H1 (cell line): ENCODE results near the gene WNT5A. TPM values are rescaled to one million over a fixed set of nuclear protein-coding genes. Genes with fewer than 3 reads are reported as not detected.

Experiments used
- CTCF ChIA-PET: fragments of 300-600 bp; sonication (Branson Sonifier 250); formaldehyde crosslinking; loops from one replicate; lab custom pipeline; 2021; ENCODE audit not compliant: partially characterized antibody; lab: Charles Lee
- POLR2A ChIA-PET: fragments of 300-600 bp; sonication (Branson Sonifier 250); formaldehyde crosslinking; loops from one replicate; lab custom pipeline; 2021; ENCODE audit warnings: inconsistent platforms; ENCODE audit not compliant: partially characterized antibody; lab: Charles Lee
- DNase-seq, 2 experiments: peaks; one replicate each; pipeline versions ENCODE4 v3.0.0 to v3.0.0-alpha.2; 2010 to 2022; ENCODE audit warnings: low spot score in 2 of 2, low read depth in 1 of 2, mixed read lengths in 1 of 2
- FAIRE-seq: peaks from 2 replicates; lab custom pipeline; 2011; peaks lifted over from hg19 to GRCh38; lab: Jason Lieb, UNC
- H2AFZ ChIP-seq: 2 replicates; pipeline ENCODE4 v1.8.1; 2012; ENCODE audit warnings: low read length, inconsistent platforms
- H2AK5ac ChIP-seq: 2 replicates; pipeline ENCODE4 v1.6.1; 2013; ENCODE audit warnings: low read depth, low read length
- H2BK120ac ChIP-seq: replicated peaks from 2 replicates; pipeline ENCODE3; 2013; ENCODE audit warnings: low read depth, low read length, inconsistent platforms
- H2BK12ac ChIP-seq: 2 replicates; pipeline ENCODE4 v1.6.1; 2013; ENCODE audit warnings: low read depth, low read length
- H2BK15ac ChIP-seq: 2 replicates; pipeline ENCODE4 v1.6.1; 2013; ENCODE audit warnings: low read length
- H2BK20ac ChIP-seq: 2 replicates; pipeline ENCODE4 v1.6.1; 2013; ENCODE audit warnings: low read length
- H2BK5ac ChIP-seq: 2 replicates; pipeline ENCODE4 v1.6.1; 2013; ENCODE audit warnings: low read depth, low read length
- H3K14ac ChIP-seq: 2 replicates; pipeline ENCODE4 v1.6.1; 2013; ENCODE audit warnings: inconsistent platforms; ENCODE audit not compliant: insufficient read length
- H3K18ac ChIP-seq: 2 replicates; pipeline ENCODE4 v1.6.1; 2013; ENCODE audit warnings: low read length; ENCODE audit errors: extremely low read depth
- H3K23ac ChIP-seq: 2 replicates; pipeline ENCODE4 v1.6.1; 2013; ENCODE audit warnings: inconsistent platforms; ENCODE audit not compliant: insufficient read length
- H3K23me2 ChIP-seq: 2 replicates; pipeline ENCODE4 v1.6.1; 2013; ENCODE audit warnings: low read depth, low read length
- H3K27ac ChIP-seq: 2 replicates; pipeline ENCODE4 v1.6.1; 2011; ENCODE audit warnings: low read depth, low read length, inconsistent platforms
- H3K27me3 ChIP-seq, 4 experiments: replicated peaks in 1 of 4; 1 replicate in 1 of 4; 2 replicates in 3 of 4; pipeline versions ENCODE4 v1.6.1 to v1.8.1; 2011 to 2013; ENCODE audit warnings: low read length in 3 of 4, mild to moderate bottlenecking in 3 of 4, inconsistent platforms in 2 of 4, mixed read lengths in 2 of 4, moderate library complexity in 1 of 4; ENCODE audit not compliant: control insufficient read depth in 3 of 4, insufficient read depth in 3 of 4; ENCODE audit errors: extremely low read depth in 1 of 4
- H3K36me3 ChIP-seq, 4 experiments: 2 replicates each; pipeline versions ENCODE4 v1.6.1 to v1.8.1; 2011 to 2013; ENCODE audit warnings: mild to moderate bottlenecking in 4 of 4, low read length in 3 of 4, moderate library complexity in 2 of 4, control low read depth in 1 of 4, inconsistent platforms in 1 of 4; ENCODE audit not compliant: insufficient read depth in 4 of 4, control insufficient read depth in 2 of 4
- H3K4ac ChIP-seq: replicated peaks from 2 replicates; pipeline ENCODE3; 2013; ENCODE audit warnings: low read length, low read depth, mixed read lengths, inconsistent platforms; ENCODE audit not compliant: insufficient read length
- H3K4me1 ChIP-seq, 4 experiments: replicated peaks in 1 of 4; 1 replicate in 1 of 4; 2 replicates in 3 of 4; pipeline versions ENCODE4 v1.6.1 to v1.8.1; 2011 to 2013; ENCODE audit warnings: low read length in 3 of 4, inconsistent platforms in 2 of 4, mixed read lengths in 1 of 4; ENCODE audit not compliant: insufficient read depth in 4 of 4, control insufficient read depth in 3 of 4
- H3K4me2 ChIP-seq, 2 experiments: 2 replicates each; pipeline versions ENCODE4 v1.6.1 to v1.8.1; 2011 to 2013; ENCODE audit warnings: low read depth in 2 of 2, low read length in 2 of 2, control low read depth in 1 of 2, inconsistent platforms in 1 of 2, mild to moderate bottlenecking in 1 of 2; ENCODE audit not compliant: insufficient read depth in 1 of 2
- H3K4me3 ChIP-seq, 4 experiments: fragments of 200-600, 300-600 bp in 1 of 4; sonication (generic), shearing (Covaris generic), sonication (Bioruptor Twin) in 1 of 4; 2 replicates each; pipeline versions ENCODE4 v1.5.1 to v1.8.1; 2011 to 2016; ENCODE audit warnings: low read length in 4 of 4, low read depth in 3 of 4, control low read depth in 2 of 4, inconsistent platforms in 2 of 4, mild to moderate bottlenecking in 2 of 4, mixed read lengths in 1 of 4, moderate library complexity in 1 of 4; ENCODE audit not compliant: insufficient read depth in 2 of 4; ENCODE audit errors: extremely low read depth in 1 of 4
- H3K56ac ChIP-seq: replicated peaks from 2 replicates; pipeline ENCODE3; 2013; ENCODE audit warnings: low read depth, mild to moderate bottlenecking, mixed read lengths, low read length, inconsistent platforms; ENCODE audit not compliant: insufficient read length
- H3K79me1 ChIP-seq: 2 replicates; pipeline ENCODE4 v1.6.1; 2013; ENCODE audit warnings: low read depth, low read length, control low read depth
- H3K79me2 ChIP-seq, 2 experiments: 2 replicates each; pipeline versions ENCODE4 v1.6.1 to v1.8.1; 2012 to 2013; ENCODE audit warnings: low read length in 2 of 2, mild to moderate bottlenecking in 2 of 2, inconsistent platforms in 1 of 2; ENCODE audit not compliant: insufficient read depth in 2 of 2, control insufficient read depth in 1 of 2
- H3K9ac ChIP-seq, 4 experiments: replicated peaks in 1 of 4; 1 replicate in 1 of 4; 2 replicates in 3 of 4; pipeline versions ENCODE4 v1.6.1 to v1.8.1; 2011 to 2013; ENCODE audit warnings: low read depth in 3 of 4, low read length in 3 of 4, control low read depth in 2 of 4, mild to moderate bottlenecking in 2 of 4, moderate library complexity in 2 of 4, inconsistent platforms in 1 of 4; ENCODE audit errors: extremely low read depth in 1 of 4
- H3K9me3 ChIP-seq, 2 experiments: 2 replicates each; pipeline versions ENCODE4 v1.6.1 to v1.8.1; 2012 to 2013; ENCODE audit warnings: mild to moderate bottlenecking in 2 of 2, moderate library complexity in 2 of 2, control low read depth in 1 of 2, inconsistent platforms in 1 of 2, low read depth in 1 of 2, low read length in 1 of 2, mixed read lengths in 1 of 2; ENCODE audit not compliant: insufficient read depth in 2 of 2
- H4K20me1 ChIP-seq, 2 experiments: replicated peaks in 1 of 2; 2 replicates each; pipeline versions ENCODE3 to v1.8.1; 2011 to 2013; ENCODE audit warnings: inconsistent platforms in 2 of 2, low read length in 2 of 2, mild to moderate bottlenecking in 1 of 2; ENCODE audit not compliant: insufficient read depth in 2 of 2, control insufficient read depth in 1 of 2
- H4K5ac ChIP-seq: 2 replicates; pipeline ENCODE4 v1.6.1; 2013; ENCODE audit warnings: low read length, low read depth, mixed read lengths, inconsistent platforms; ENCODE audit not compliant: insufficient read length
- H4K8ac ChIP-seq: 2 replicates; pipeline ENCODE4 v1.8.0; 2013; ENCODE audit warnings: mild to moderate bottlenecking, moderate library complexity, low read length, inconsistent platforms; ENCODE audit not compliant: insufficient read depth; ENCODE audit errors: extremely low read depth
- H4K91ac ChIP-seq: replicated peaks from 2 replicates; pipeline ENCODE3; 2013; ENCODE audit warnings: low read length, mixed read lengths, inconsistent platforms; ENCODE audit not compliant: insufficient read length
- CHD2 ChIP-seq: IDR thresholded peaks from 2 replicates; pipeline ENCODE4 v1.6.1; 2012; ENCODE audit warnings: low read length, improper control_type of control experiment
- EGR1 ChIP-seq: IDR thresholded peaks from 2 replicates; pipeline ENCODE4 v1.6.1; 2011; ENCODE audit warnings: low read depth, low read length, borderline replicate concordance
- EP300 ChIP-seq, 2 experiments: IDR thresholded peaks; 1 replicate in 1 of 2; 2 replicates in 1 of 2; pipeline ENCODE4 v1.6.1; 2011 to 2012; ENCODE audit warnings: low read depth in 2 of 2, low read length in 2 of 2, mild to moderate bottlenecking in 2 of 2, borderline replicate concordance in 1 of 2, inconsistent platforms in 1 of 2, moderate library complexity in 1 of 2
- GABPA ChIP-seq: IDR thresholded peaks from 2 replicates; pipeline ENCODE4 v1.6.1; 2011; ENCODE audit warnings: mild to moderate bottlenecking, low read length, moderate library complexity, borderline replicate concordance; ENCODE audit not compliant: insufficient read depth
- MAFK ChIP-seq: IDR thresholded peaks from 2 replicates; pipeline ENCODE4 v1.6.1; 2012; ENCODE audit warnings: low read depth, mild to moderate bottlenecking, improper control_type of control experiment, low read length
- RAD21 ChIP-seq, 2 experiments: IDR thresholded peaks in 1 of 2; conservative IDR thresholded peaks in 1 of 2; 2 replicates each; pipeline ENCODE4 v1.6.1; 2011; ENCODE audit warnings: low read depth in 2 of 2, low read length in 2 of 2, improper control_type of control experiment in 1 of 2, inconsistent platforms in 1 of 2, mild to moderate bottlenecking in 1 of 2, moderate library complexity in 1 of 2
- SAP30 ChIP-seq: fragments of 300-600 bp; sonication (generic); IDR thresholded peaks from 2 replicates; pipeline ENCODE4 v1.7.1; 2012; ENCODE audit warnings: low read length, moderate library complexity, mild to moderate bottlenecking, inconsistent platforms; ENCODE audit not compliant: insufficient read depth, insufficient replicate concordance
- SIRT6 ChIP-seq: IDR thresholded peaks from one replicate; pipeline ENCODE4 v1.7.1; 2012; ENCODE audit warnings: low read length, inconsistent platforms
- SUZ12 ChIP-seq: fragments of 200-600 bp; sonication (generic); IDR thresholded peaks from 2 replicates; pipeline ENCODE4 v1.6.1; 2012; ENCODE audit warnings: mild to moderate bottlenecking, inconsistent platforms, low read length, moderate library complexity, mixed read lengths
- TAF1 ChIP-seq: IDR thresholded peaks from 2 replicates; pipeline ENCODE4 v1.6.1; 2011; ENCODE audit warnings: mild to moderate bottlenecking, low read depth, low read length
- TBP ChIP-seq: IDR thresholded peaks from 2 replicates; pipeline ENCODE4 v1.6.1; 2011; ENCODE audit warnings: low read depth, low read length, improper control_type of control experiment
- TCF12 ChIP-seq: IDR thresholded peaks from 2 replicates; pipeline ENCODE4 v1.6.1; 2011; ENCODE audit warnings: low read depth, mild to moderate bottlenecking, low read length
- ZNF274 ChIP-seq: IDR thresholded peaks from 2 replicates; pipeline ENCODE4 v1.7.0; 2012; ENCODE audit warnings: low read length, borderline replicate concordance; ENCODE audit errors: extremely low read depth
- WGBS, 2 experiments: shearing (Covaris generic) in 1 of 2; methylation state at CpG; one replicate each; pipeline versions ENCODE4 v1.1.6 to v1.1.7; 2013 to 2015; ENCODE audit warnings: low lambda C conversion rate in 2 of 2, mixed read lengths in 2 of 2, inconsistent platforms in 1 of 2, low coverage in 1 of 2, missing lambda C conversion rate in 1 of 2; ENCODE audit not compliant: insufficient replicate concordance in 2 of 2, insufficient coverage in 1 of 2, insufficient read length in 1 of 2; ENCODE audit errors: extremely low coverage in 1 of 2, missing lambda C conversion rate in 1 of 2; 5-methylcytosine and 5-hydroxymethylcytosine counted together
- polyA plus RNA-seq, 7 experiments: library from polyadenylated mRNA; depleted of rRNA in 3 of 7; stranded (reverse) in 5 of 7; unstranded in 2 of 7; fragments of >200 nt in 5 of 7; fragments of 200-250 nt in 2 of 7; gene quantifications; 1 replicate in 5 of 7; 2 replicates in 1 of 7; 4 replicates in 1 of 7; pipeline versions ENCODE4 v1.2.1 to v1.2.3, GENCODE V29; 2011 to 2013; ENCODE audit warnings: missing spikeins in 2 of 7, mixed read lengths in 2 of 7
- total RNA-seq: library from RNA; stranded (reverse); fragmentation: NEBNext Ultra II Directional; extraction: Animal tissue kit (Norgen Biotek cat#: 25700); gene quantifications from 2 replicates; pipeline ENCODE4 v1.2.1, GENCODE V29; 2021
- TF ChIP-seq, protein P1 (sequence below): IDR thresholded peaks from 2 replicates; pipeline ENCODE4 v1.6.1; 2011; ENCODE audit warnings: low read depth, mild to moderate bottlenecking, low read length; ENCODE audit not compliant: insufficient read depth

WNT5A gene
- total and polyA plus RNA-seq, 2 of the 8 experiments (the other 6 are each of a cell fraction or from before 2014, with no cell fraction given), result 3.9 to 5.6 TPM

DNA sequence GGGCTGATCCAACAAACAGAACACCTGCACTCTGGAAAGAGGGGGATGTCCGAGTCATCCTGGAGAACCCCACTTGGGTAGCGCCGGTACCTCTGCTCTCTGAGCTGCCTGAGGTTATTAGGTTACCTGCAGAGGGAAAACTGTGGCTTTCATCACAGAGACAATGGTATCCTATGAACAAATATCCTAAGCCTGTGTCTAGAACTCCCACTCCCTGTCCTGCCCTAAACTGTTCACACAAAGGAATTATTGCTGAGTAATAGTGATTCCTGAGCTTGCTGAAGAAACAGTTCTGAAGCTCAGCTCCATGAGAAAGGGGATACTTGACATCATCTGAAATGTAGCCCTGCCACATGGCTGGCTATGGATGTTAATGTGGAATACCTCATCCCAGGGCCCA lies 31.9 kb upstream of the WNT5A start:
- no peaks in the 10 kb centered on the region for H3K23me2 ChIP-seq
- CTCF ChIA-PET, result interaction anchor here (0.8 kb wide), 1 partner anchor 22 kb away, joined by 3 read pairs; no protein-coding TSS in a partner anchor
- peaks cover 8 to 22% (median 19%) of the 10 kb centered on the region in 4 experiments for H3K4me1 ChIP-seq
- H3K27ac ChIP-seq, result no peak overlapping the region
- FAIRE-seq (no peak), DNase-seq (no peak)
- H2BK5ac ChIP-seq, result no peak overlapping the region
- no peaks in the 10 kb centered on the region for H4K20me1 ChIP-seq
- H3K27me3 ChIP-seq, result no peaks in the 10 kb centered on the region
- no peak overlapping the region for H4K5ac ChIP-seq
- 85% methylated on average over 3 of the region's 3 CpGs; no CpG with 5 or more reads in 1 of the 2 experiments for WGBS, 2 experiments
- no peak overlapping the region for H2AK5ac ChIP-seq
- no peak overlapping the region for H2BK12ac ChIP-seq
- H4K91ac ChIP-seq, result no peak overlapping the region
- no peak overlapping the region for H3K9ac ChIP-seq
- no peaks in the 10 kb centered on the region for H3K79me2 ChIP-seq
- no peak overlapping the region for H2BK120ac ChIP-seq
- H3K23ac ChIP-seq, result no peak overlapping the region
- POLR2A ChIA-PET, result no interaction called here
- no peak overlapping the region for H3K14ac ChIP-seq
- H2BK15ac ChIP-seq, result no peak overlapping the region
- H2AFZ ChIP-seq, result no peak overlapping the region
- no peaks in the 10 kb centered on the region for H3K36me3 ChIP-seq
- H3K56ac ChIP-seq, result no peak overlapping the region
- H3K4ac ChIP-seq, result no peak overlapping the region
- no peaks in the 10 kb centered on the region for H3K79me1 ChIP-seq
- no peaks in the 10 kb centered on the region for H3K9me3 ChIP-seq
- H3K4me2 ChIP-seq, result no peak overlapping the region
- no peak overlapping the region; the same call in 1 of the 2 replicates for H4K8ac ChIP-seq
- H2BK20ac ChIP-seq, result no peak overlapping the region
- H3K4me3 ChIP-seq, result no peak overlapping the region
- no peak overlapping the region for H3K18ac ChIP-seq
- TF ChIP-seq TAF1, result no peak
- no peak for TF ChIP-seq SAP30
- TF ChIP-seq, protein P1, sequence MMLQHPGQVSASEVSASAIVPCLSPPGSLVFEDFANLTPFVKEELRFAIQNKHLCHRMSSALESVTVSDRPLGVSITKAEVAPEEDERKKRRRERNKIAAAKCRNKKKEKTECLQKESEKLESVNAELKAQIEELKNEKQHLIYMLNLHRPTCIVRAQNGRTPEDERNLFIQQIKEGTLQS, result no peak
- no peak for TF ChIP-seq SUZ12
- no peak for TF ChIP-seq GABPA
- TF ChIP-seq EGR1, result no peak
- no peak for TF ChIP-seq ZNF274
- no peak for TF ChIP-seq MAFK
- TF ChIP-seq SIRT6, result no peak
- no peak for TF ChIP-seq CHD2
- TF ChIP-seq EP300 (IDR thresholded peaks at IDR 0.05; ENCODE audit: borderline replicate concordance in 1 of 2, low read depth in 2 of 2, low read length in 2 of 2), result no peak
- TF ChIP-seq TBP, result no peak
- TF ChIP-seq TCF12, result no peak
- no peak for TF ChIP-seq RAD21 (IDR thresholded peaks at IDR 0.05 in 1 of 2, conservative IDR thresholded peaks at IDR 0.05 in 1 of 2; ENCODE audit: low read depth in 2 of 2, low read length in 2 of 2)
